ENCODE results near the gene PARD3B. TPM values are rescaled to one million over a fixed set of nuclear protein-coding genes. Genes with fewer than 3 reads are reported as not detected.

PARD3B gene
- total and polyA plus RNA-seq, 3 donors from 2014 or later = 14.6 to 36.8 (median 29.6) TPM

DNA sequence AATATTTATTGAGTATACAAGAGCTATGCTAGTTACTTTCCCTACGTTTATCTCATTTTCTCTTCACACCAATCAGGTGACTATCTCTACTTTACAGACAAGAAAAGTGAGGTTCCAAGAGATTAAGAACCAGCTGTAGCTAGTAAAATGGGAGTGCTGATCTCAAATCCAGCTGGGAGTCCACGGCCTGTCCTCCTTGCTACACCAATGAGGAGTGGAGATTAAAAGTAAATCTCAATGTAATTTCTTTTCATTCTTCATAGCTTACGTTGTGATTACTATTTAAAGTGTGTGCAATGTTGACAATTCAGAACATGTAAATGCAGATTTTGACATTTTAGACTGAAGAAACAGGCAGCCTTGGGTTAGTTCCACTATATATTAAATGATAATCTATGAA lies 1083.1 kb downstream of the PARD3B start:
- TF ChIP-seq POLR2A (IDR thresholded peaks at IDR 0.05) (no peak), CTCF (IDR thresholded peaks at IDR 0.05) (no peak)
- no peak overlapping the region for H3K27ac ChIP-seq
- H3K4me3 ChIP-seq = no peak overlapping the region
- H3K36me3 ChIP-seq (ENCODE audit: low read depth, missing control alignments) = no peaks in the 10 kb centered on the region
- H3K27me3 ChIP-seq = no peaks in the 10 kb centered on the region
- DNase-seq = no peak
- intact Hi-C loops (cut with DNase I; ENCODE audit: low total_unique reads) = no loop called here
- H3K4me1 ChIP-seq = no peaks in the 10 kb centered on the region
- no peaks in the 10 kb centered on the region for H3K9me3 ChIP-seq
- 85 to 87% methylated on average over 3 of the region's 3 CpGs for WGBS, 2 donors

DNA sequence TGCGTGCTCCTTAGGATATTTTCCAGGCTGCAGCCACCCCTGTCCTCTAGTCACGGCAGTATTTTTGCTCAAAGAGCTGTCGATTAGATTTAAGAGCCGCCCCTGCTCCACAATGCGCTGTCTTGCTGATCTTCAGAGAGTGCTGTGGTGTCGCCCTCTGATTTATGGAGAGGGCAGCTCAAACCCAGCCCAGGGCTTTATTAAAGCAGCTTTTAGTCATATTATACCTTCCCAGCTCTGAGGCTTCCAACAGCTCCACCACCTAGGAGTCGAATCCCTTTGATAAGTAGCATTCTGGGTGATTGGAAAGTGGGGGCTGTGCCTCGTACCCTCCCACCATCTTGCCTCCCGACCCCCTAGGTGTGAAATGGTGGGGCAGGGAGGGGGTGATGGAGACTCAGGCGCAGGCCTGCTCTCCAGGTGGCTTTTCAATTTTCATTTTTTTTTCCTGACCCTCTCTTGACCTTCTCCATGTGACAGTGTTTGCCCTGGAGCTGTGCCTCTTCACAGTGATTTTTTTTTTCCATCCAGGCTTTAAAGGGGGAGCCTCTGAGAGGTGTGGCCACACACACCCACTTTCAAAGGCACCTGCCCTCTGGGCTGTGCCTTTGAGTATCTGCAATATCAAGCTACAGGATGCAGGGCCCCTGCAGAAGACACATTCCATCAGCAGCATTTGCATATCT lies 1084.0 kb downstream of the PARD3B start:
- no peaks in the 10 kb centered on the region for H3K4me1 ChIP-seq
- no peaks in the 10 kb centered on the region for H3K36me3 ChIP-seq (ENCODE audit: low read depth, missing control alignments)
- TF ChIP-seq CTCF (IDR thresholded peaks at IDR 0.05) (no peak), POLR2A (IDR thresholded peaks at IDR 0.05) (no peak)
- DNase-seq = no peak
- H3K27me3 ChIP-seq = no peaks in the 10 kb centered on the region
- no peak overlapping the region for H3K27ac ChIP-seq
- H3K4me3 ChIP-seq = no peak overlapping the region
- H3K9me3 ChIP-seq = no peaks in the 10 kb centered on the region
- 69 to 81% methylated on average over 10 of the region's 10 CpGs for WGBS, 2 donors
- intact Hi-C loops (cut with DNase I; ENCODE audit: low total_unique reads) = no loop called here

- no peak overlapping the region for H3K27ac ChIP-seq
- no peaks in the 10 kb centered on the region for H3K27me3 ChIP-seq
- DNase-seq = no peak
- H3K9me3 ChIP-seq = no peaks in the 10 kb centered on the region
- intact Hi-C loops (cut with DNase I; ENCODE audit: low total_unique reads) = no loop called here
- WGBS, 2 donors = 82 to 94% methylated on average over 1 of the region's 1 CpG
- H3K4me3 ChIP-seq = no peak overlapping the region
- H3K36me3 ChIP-seq (ENCODE audit: low read depth, missing control alignments) = no peaks in the 10 kb centered on the region
- TF ChIP-seq POLR2A (IDR thresholded peaks at IDR 0.05) (no peak), CTCF (IDR thresholded peaks at IDR 0.05) (no peak)
- H3K4me1 ChIP-seq = no peaks in the 10 kb centered on the region
These were observed 1088.7 kb downstream of the PARD3B start for GRCh38 chr2:205633994-205634393.

DNA sequence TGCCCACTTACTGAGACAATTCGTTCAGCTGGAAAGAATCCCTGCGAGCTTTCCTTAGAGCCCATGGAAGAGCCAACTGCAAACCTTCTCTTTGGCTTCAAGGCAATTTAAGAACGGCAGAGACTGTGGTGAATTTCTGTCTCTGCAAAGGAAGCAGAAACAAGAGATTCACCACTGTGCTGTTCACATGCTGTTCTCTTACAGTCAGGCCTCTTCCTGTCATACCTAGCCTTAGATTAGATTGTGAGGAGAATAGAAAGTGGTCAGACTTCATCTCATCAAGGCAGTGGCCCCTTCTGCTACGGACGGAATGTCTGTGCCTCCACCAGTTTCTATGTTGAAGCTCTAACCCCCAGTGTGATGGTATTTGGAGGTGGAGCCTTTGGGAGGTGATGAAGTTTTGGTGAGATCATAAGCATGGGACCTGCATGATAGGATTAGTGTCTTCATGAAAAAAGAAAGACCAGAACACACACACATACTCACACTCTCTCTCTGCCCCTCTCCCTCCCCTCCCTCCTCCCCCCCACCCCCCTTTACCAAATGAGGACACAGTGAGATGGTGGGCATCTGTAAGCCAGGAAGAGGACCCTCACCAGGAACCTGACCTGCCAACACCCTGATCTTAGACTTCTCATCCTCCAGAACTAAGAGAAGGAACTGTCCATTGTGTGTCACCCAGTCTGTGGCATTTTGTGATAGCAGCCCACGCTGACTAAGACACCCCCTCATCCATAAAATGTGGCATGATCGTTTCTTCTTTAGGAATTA lies 1091.5 kb downstream of the PARD3B start:
- Histone ChIP-seq H3K9me3 (no peaks in the 10 kb centered on the region), H3K27me3 (no peaks in the 10 kb centered on the region), H3K4me1 (no peaks in the 10 kb centered on the region), H3K4me3 (no peak overlapping the region), H3K36me3 (ENCODE audit: low read depth, missing control alignments) (no peaks in the 10 kb centered on the region), H3K27ac (no peak overlapping the region)
- no peak for DNase-seq
- 78% methylated on average over 7 of the region's 7 CpGs for WGBS, 2 donors
- intact Hi-C loops (cut with DNase I; ENCODE audit: low total_unique reads) = no loop called here
- TF ChIP-seq POLR2A (IDR thresholded peaks at IDR 0.05) (no peak), CTCF (IDR thresholded peaks at IDR 0.05) (no peak)

- no peak for DNase-seq
- H3K36me3 ChIP-seq (ENCODE audit: low read depth, missing control alignments) = no peaks in the 10 kb centered on the region
These were observed 1092.0 kb downstream of the PARD3B start for GRCh38 chr2:205637320-205637602.

More at GRCh38 chr2:205637320-205637602, 1092.0 kb downstream of the PARD3B start:
- intact Hi-C loops (cut with DNase I; ENCODE audit: low total_unique reads) = no loop called here
- no peaks in the 10 kb centered on the region for H3K4me1 ChIP-seq
- H3K9me3 ChIP-seq = no peaks in the 10 kb centered on the region
- TF ChIP-seq CTCF (IDR thresholded peaks at IDR 0.05) (no peak), POLR2A (IDR thresholded peaks at IDR 0.05) (no peak)
- no peak overlapping the region for H3K27ac ChIP-seq
- H3K27me3 ChIP-seq = no peaks in the 10 kb centered on the region
- no peak overlapping the region for H3K4me3 ChIP-seq
